Kidney epithelial cell (primary cell): ENCODE measurements around the gene APLF. TPM values are rescaled to one million over a fixed set of nuclear protein-coding genes. Genes with fewer than 3 reads are reported as not detected.
"Not testable (repeated sequence)": the region's sequence is repeated elsewhere in the genome, so short reads cannot be mapped to it uniquely, and the experiment has no call there.

ENCODE experiments used
- DNase-seq: peaks from one replicate; pipeline ENCODE4 v3.0.0-alpha.2; 2010; ENCODE audit warnings: low read depth
- H3K27me3 ChIP-seq: 2 replicates; pipeline ENCODE4 v1.6.0; 2011; ENCODE audit warnings: low read length; ENCODE audit not compliant: control insufficient read depth, insufficient read depth
- H3K36me3 ChIP-seq: 2 replicates; pipeline ENCODE4 v1.5.1; 2011; ENCODE audit warnings: low read length; ENCODE audit not compliant: control insufficient read depth, insufficient read depth
- H3K4me3 ChIP-seq: 2 replicates; pipeline ENCODE4 v1.5.1; 2011; ENCODE audit warnings: low read depth, mild to moderate bottlenecking, control low read depth, low read length
- CTCF ChIP-seq: IDR thresholded peaks from 2 replicates; pipeline ENCODE4 v1.5.1; 2011; ENCODE audit warnings: mild to moderate bottlenecking, moderate library complexity, low read length, control low read depth, inconsistent platforms; ENCODE audit not compliant: insufficient read depth, poor library complexity, severe bottlenecking
- total RNA-seq: library from RNA; depleted of rRNA; stranded (reverse); fragments of >200 nt; gene quantifications from 2 replicates; pipeline ENCODE4 v1.2.3, GENCODE V29; 2015

APLF gene
- total RNA-seq, 1 donor from 2014 or later, result 5.1 TPM

DNA sequence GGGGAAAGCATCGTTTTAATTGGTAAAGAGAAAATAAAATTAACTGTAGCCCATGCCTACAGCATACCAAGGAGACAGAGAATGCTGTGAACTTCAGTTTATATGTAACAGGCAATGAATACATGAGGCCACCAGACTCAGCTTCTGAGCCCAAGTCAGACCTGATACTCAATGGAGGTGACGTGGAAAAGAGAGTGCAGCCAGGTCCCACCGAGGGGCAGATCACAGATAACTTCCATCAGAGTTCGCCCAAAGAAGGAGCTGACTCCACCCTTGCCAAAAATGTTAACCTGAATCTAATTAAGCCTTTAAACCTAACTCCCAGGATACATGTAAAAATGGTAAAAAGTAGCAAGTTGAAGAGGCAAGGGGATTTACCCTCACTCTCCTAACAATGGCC, 123.8 kb downstream of the APLF start:
- TF ChIP-seq CTCF, result no peak
- no peak overlapping the region for H3K4me3 ChIP-seq
- no peak for DNase-seq

DNA sequence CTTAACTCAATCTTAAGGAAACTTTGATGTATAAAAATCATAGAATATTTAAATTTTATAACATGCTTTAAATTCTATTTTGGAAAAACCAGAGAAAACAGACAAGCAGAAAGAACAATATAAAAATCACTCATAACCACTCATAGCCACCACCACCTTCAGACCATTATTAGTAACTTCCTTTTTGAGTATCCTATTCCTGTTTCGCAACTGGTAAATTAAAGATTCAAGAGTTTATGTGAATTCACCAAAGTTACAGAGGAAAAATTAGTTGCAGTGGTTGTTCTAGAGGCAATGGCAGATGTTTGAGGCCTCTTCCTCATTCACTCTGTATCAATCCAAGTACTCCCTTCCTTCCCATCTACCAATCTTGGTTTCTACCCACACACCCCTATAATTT, 126.7 kb downstream of the APLF start:
- Histone ChIP-seq H3K4me3 (no peak overlapping the region), H3K36me3 (no peaks in the 10 kb centered on the region), H3K27me3 (no peaks in the 10 kb centered on the region)
- no peak for DNase-seq
- TF ChIP-seq CTCF, result no peak

More for the DNA sequence above, 123.8 kb downstream of the APLF start:
- H3K27me3 ChIP-seq, result no peaks in the 10 kb centered on the region
- H3K36me3 ChIP-seq, result no peaks in the 10 kb centered on the region

- no peak overlapping the region for H3K4me3 ChIP-seq
- no peaks in the 10 kb centered on the region for H3K27me3 ChIP-seq
- H3K36me3 ChIP-seq, result no peaks in the 10 kb centered on the region
- DNase-seq, result no peak
- peak; percentile 84 for TF ChIP-seq CTCF
Measured at GRCh38 chr2:68594674-68595492, 127.5 kb downstream of the APLF start.

DNA sequence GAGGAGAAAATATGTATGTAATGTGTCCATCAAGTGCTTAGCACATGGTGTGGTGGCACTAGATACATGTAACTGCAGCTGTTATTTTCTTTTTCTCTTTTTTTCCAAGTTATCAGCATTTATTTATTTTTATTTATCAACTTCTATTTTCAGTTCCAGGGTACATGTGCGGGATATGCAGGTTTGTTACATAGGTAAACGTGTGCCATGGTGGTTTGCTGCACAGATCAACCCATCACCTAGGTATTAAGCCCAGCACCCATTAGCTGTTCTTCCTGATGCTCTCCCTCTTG, 128.1 kb downstream of the APLF start:
- not testable (repeated sequence) for H3K36me3 ChIP-seq, H3K4me3 ChIP-seq, DNase-seq, H3K27me3 ChIP-seq

DNA sequence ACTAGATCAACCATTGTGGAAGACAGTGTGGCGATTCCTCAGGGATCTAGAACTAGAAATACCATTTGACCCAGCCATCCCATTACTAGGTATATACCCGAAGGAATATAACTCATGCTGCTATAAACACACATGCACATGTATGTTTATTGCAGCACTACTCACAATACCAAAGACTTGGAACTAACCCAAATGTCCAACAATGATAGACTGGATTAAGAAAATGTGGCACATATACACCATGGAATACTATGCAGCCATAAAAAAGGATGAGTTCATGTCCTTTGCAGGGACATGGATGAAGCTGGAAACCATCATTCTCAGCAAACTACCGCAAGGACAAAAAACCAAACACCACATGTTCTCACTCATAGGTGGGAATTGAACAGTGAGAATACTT, 133.1 kb downstream of the APLF start:
- not testable (repeated sequence) for H3K4me3 ChIP-seq, DNase-seq, H3K27me3 ChIP-seq, H3K36me3 ChIP-seq

- TF ChIP-seq CTCF, result no peak
- no peak overlapping the region for H3K4me3 ChIP-seq
- no peaks in the 10 kb centered on the region for H3K36me3 ChIP-seq
- no peak for DNase-seq
- H3K27me3 ChIP-seq, result no peaks in the 10 kb centered on the region
Measured at GRCh38 chr2:68603059-68603458, 135.7 kb downstream of the APLF start.

- Histone ChIP-seq H3K4me3 (no peak overlapping the region), H3K36me3 (no peaks in the 10 kb centered on the region), H3K27me3 (no peaks in the 10 kb centered on the region)
- no peak for DNase-seq
- TF ChIP-seq CTCF, result no peak
Measured at GRCh38 chr2:68604077-68604476, 136.7 kb downstream of the APLF start.
